Measurements from ENCODE around the gene PPFIBP1.

GRCh38 chr12:27624586-27624985 lies 100.6 kb downstream of the PPFIBP1 start:
- no peak for TF ChIP-seq POLR2A (IDR thresholded peaks at IDR 0.05)
- TF ChIP-seq, protein P1, sequence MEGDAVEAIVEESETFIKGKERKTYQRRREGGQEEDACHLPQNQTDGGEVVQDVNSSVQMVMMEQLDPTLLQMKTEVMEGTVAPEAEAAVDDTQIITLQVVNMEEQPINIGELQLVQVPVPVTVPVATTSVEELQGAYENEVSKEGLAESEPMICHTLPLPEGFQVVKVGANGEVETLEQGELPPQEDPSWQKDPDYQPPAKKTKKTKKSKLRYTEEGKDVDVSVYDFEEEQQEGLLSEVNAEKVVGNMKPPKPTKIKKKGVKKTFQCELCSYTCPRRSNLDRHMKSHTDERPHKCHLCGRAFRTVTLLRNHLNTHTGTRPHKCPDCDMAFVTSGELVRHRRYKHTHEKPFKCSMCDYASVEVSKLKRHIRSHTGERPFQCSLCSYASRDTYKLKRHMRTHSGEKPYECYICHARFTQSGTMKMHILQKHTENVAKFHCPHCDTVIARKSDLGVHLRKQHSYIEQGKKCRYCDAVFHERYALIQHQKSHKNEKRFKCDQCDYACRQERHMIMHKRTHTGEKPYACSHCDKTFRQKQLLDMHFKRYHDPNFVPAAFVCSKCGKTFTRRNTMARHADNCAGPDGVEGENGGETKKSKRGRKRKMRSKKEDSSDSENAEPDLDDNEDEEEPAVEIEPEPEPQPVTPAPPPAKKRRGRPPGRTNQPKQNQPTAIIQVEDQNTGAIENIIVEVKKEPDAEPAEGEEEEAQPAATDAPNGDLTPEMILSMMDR (IDR thresholded peaks at IDR 0.05): no peak
- TF ChIP-seq POLR2AphosphoS5 (IDR thresholded peaks at IDR 0.05): no peak

Data from upper lobe of left lung (tissue), 4 donors.